NT2/D1 (cell line): Measurements from ENCODE around the gene INTS12.

ENCODE experiments used
- SUZ12 ChIP-seq: IDR thresholded peaks from 2 replicates; pipeline ENCODE4 v1.6.1; 2011; ENCODE audit not compliant: insufficient read length, insufficient read depth; ENCODE audit errors: extremely low read depth
- YY1 ChIP-seq: IDR thresholded peaks from 2 replicates; pipeline ENCODE4 v1.6.1; 2011; ENCODE audit not compliant: insufficient read length, insufficient read depth

DNA sequence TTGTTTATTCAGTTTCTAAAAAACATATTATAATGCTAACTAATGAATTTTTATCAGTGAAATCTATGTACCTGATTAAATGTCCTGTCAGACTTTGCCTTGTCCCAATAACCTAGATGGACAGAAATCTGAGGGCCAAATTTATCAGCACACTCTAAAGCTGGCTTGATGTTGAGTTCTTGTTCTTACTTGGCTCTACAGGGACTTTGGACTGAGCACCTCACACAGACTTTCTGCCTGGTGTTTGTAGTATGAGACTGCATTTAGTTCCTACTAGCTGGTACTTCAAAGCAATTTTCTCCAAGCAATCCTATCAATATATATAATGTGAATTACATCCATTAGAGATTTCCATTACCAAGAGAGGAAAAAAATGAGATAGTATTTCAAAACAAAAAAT is 37.8 kb downstream of the INTS12 start:
- no peak for TF ChIP-seq SUZ12
- TF ChIP-seq YY1 = no peak
